Endothelial cell of umbilical vein (primary cell): Measurements from ENCODE around the gene NEDD9. TPM values are rescaled to one million over a fixed set of nuclear protein-coding genes. Genes with fewer than 3 reads are reported as not detected.

ENCODE experiments used
- BruUV-seq: library from RNA; stranded (reverse); fragments of 400-500 nt; replicated peaks from 2 replicates; lab custom pipeline; 2021; lab: Mats Ljungman, UMichigan
- CTCF ChIA-PET: fragments of 300-600, 350-600 bp; sonication (Branson Sonifier 250); formaldehyde crosslinking; loops from one replicate; lab custom pipeline; 2021; ENCODE audit warnings: antibody characterized with exemption, inconsistent platforms; lab: Charles Lee
- POLR2A ChIA-PET: fragments of 300-600, 350-600 bp; sonication (Branson Sonifier 250); formaldehyde crosslinking; loops from one replicate; lab custom pipeline; 2021; ENCODE audit warnings: antibody characterized with exemption, inconsistent platforms; lab: Charles Lee
- DNase-seq: peaks from one replicate; pipeline ENCODE4 v3.0.0-alpha.2; 2011; ENCODE audit warnings: low read depth, low spot score
- FAIRE-seq: peaks from 2 replicates; lab custom pipeline; 2011; peaks lifted over from hg19 to GRCh38; lab: Jason Lieb, UNC
- H2AFZ ChIP-seq: 2 replicates; pipeline ENCODE4 v1.6.0; 2012; ENCODE audit warnings: low read depth, low read length, control low read depth, inconsistent platforms
- H3K27ac ChIP-seq: 2 replicates; pipeline ENCODE4 v1.5.1; 2011; ENCODE audit warnings: low read depth, mild to moderate bottlenecking, control low read depth, low read length, moderate library complexity; ENCODE audit not compliant: insufficient read depth
- H3K27me3 ChIP-seq, 2 experiments: 2 replicates each; pipeline versions ENCODE4 v1.6.0 to v1.6.1; 2011; ENCODE audit warnings: low read length in 2 of 2, mixed read lengths in 1 of 2; ENCODE audit not compliant: control insufficient read depth in 2 of 2, insufficient read depth in 2 of 2
- H3K36me3 ChIP-seq, 2 experiments: 2 replicates in 1 of 2; 3 replicates in 1 of 2; pipeline ENCODE4 v1.5.1; 2011; ENCODE audit warnings: low read length in 2 of 2, mild to moderate bottlenecking in 1 of 2, moderate library complexity in 1 of 2; ENCODE audit not compliant: control insufficient read depth in 2 of 2, insufficient read depth in 2 of 2; ENCODE audit errors: extremely low read depth in 1 of 2
- H3K4me1 ChIP-seq: 3 replicates; pipeline ENCODE4 v1.5.1; 2011; ENCODE audit warnings: mild to moderate bottlenecking, low read length; ENCODE audit not compliant: control insufficient read depth, insufficient read depth; ENCODE audit errors: extremely low read depth
- H3K4me2 ChIP-seq: 2 replicates; pipeline ENCODE4 v1.6.1; 2011; ENCODE audit warnings: low read length, control low read depth, mixed read lengths; ENCODE audit not compliant: insufficient read depth
- H3K4me3 ChIP-seq, 3 experiments: fragments of 200-600 bp in 1 of 3; sonication (generic), shearing (Covaris generic) in 1 of 3; replicated peaks in 1 of 3; 2 replicates each; pipeline ENCODE4 v1.5.1; 2011 to 2016; ENCODE audit warnings: control low read depth in 3 of 3, low read length in 3 of 3, mild to moderate bottlenecking in 2 of 3, inconsistent platforms in 1 of 3, low read depth in 1 of 3, moderate library complexity in 1 of 3; ENCODE audit not compliant: insufficient read depth in 1 of 3
- H3K79me2 ChIP-seq: 2 replicates; pipeline ENCODE4 v1.6.0; 2012; ENCODE audit warnings: low read length, inconsistent platforms; ENCODE audit not compliant: control insufficient read depth, insufficient read depth
- H3K9ac ChIP-seq: replicated peaks from 2 replicates; pipeline ENCODE3; 2011; ENCODE audit warnings: low read length, control low read depth; ENCODE audit not compliant: insufficient read depth; ENCODE audit errors: extremely low read depth
- H3K9me1 ChIP-seq: replicated peaks from 3 replicates; pipeline ENCODE4 v1.6.0; 2011; ENCODE audit warnings: mild to moderate bottlenecking, low read length; ENCODE audit not compliant: control insufficient read depth, insufficient read depth; ENCODE audit errors: extremely low read depth
- H3K9me3 ChIP-seq: replicated peaks from 2 replicates; pipeline ENCODE4 v1.5.1; 2012; ENCODE audit warnings: low read length, inconsistent platforms; ENCODE audit not compliant: control insufficient read depth, insufficient read depth
- H4K20me1 ChIP-seq: replicated peaks from 2 replicates; pipeline ENCODE3; 2011; ENCODE audit warnings: mild to moderate bottlenecking, low read length; ENCODE audit not compliant: control insufficient read depth, insufficient read depth; ENCODE audit errors: extremely low read depth
- CTCF ChIP-seq, 2 donors: IDR thresholded peaks; 1 replicate in 1 of 2; 2 replicates in 1 of 2; pipeline ENCODE4 v1.5.1; 2011; ENCODE audit warnings: low read length in 2 of 2, mild to moderate bottlenecking in 2 of 2, moderate library complexity in 2 of 2, control low read depth in 1 of 2, inconsistent platforms in 1 of 2, low read depth in 1 of 2; ENCODE audit not compliant: insufficient read depth in 1 of 2; ENCODE audit errors: extremely low read depth in 1 of 2
- EZH2 ChIP-seq: IDR thresholded peaks from 2 replicates; pipeline ENCODE4 v1.6.1; 2012; ENCODE audit warnings: borderline replicate concordance, low read depth, mild to moderate bottlenecking, moderate library complexity, low read length, inconsistent platforms; ENCODE audit not compliant: severe bottlenecking
- FOS ChIP-seq: IDR thresholded peaks from 2 replicates; pipeline ENCODE4 v1.6.1; 2011; ENCODE audit warnings: mild to moderate bottlenecking, low read length, moderate library complexity, borderline replicate concordance; ENCODE audit not compliant: insufficient read depth
- GATA2 ChIP-seq: IDR thresholded peaks from 2 replicates; pipeline ENCODE4 v1.7.0; 2011; ENCODE audit warnings: low read depth, mild to moderate bottlenecking, moderate library complexity, mixed read lengths, low read length; ENCODE audit not compliant: insufficient read length, insufficient read depth
- JUN ChIP-seq: IDR thresholded peaks from 2 replicates; pipeline ENCODE4 v1.6.1; 2011; ENCODE audit warnings: borderline replicate concordance, low read depth; ENCODE audit not compliant: insufficient read length, insufficient read depth
- MAX ChIP-seq: IDR thresholded peaks from 2 replicates; pipeline ENCODE4 v1.6.1; 2011; ENCODE audit not compliant: insufficient read depth, insufficient read length
- MYC ChIP-seq: IDR thresholded peaks from one replicate; pipeline ENCODE4 v1.6.1; 2011; ENCODE audit warnings: mild to moderate bottlenecking, low read depth, low read length
- POLR2A ChIP-seq: IDR thresholded peaks from 2 replicates; pipeline ENCODE4 v1.6.1; 2012; ENCODE audit warnings: low read depth, mild to moderate bottlenecking, control low read depth, low read length
- POLR2AphosphoS5 ChIP-seq: IDR thresholded peaks from 2 replicates; pipeline ENCODE4 v1.6.1; 2012; ENCODE audit warnings: low read depth, mild to moderate bottlenecking, control low read depth, low read length, moderate library complexity; ENCODE audit not compliant: insufficient read depth
- dilution Hi-C: fragments of 300-500 bp; cut with MboI; formaldehyde crosslinking; loops from one replicate; pipeline ENCODE4 v1.15.0; 2019; ENCODE audit warnings: low sequenced_read_pairs; ENCODE audit not compliant: extremely low pct_ligation_motif_present
- intact Hi-C: fragments of 100-400 bp; cut with micrococcal nuclease; formaldehyde crosslinking; loops from one replicate; pipeline ENCODE4 v1.10.0; 2022
- polyA plus RNA-seq, 4 experiments: library from polyadenylated mRNA; depleted of rRNA in 3 of 4; stranded (reverse) in 3 of 4; unstranded in 1 of 4; fragments of >200 nt; gene quantifications; 2 replicates each; pipeline versions ENCODE4 v1.2.1 to v1.2.3, GENCODE V29; 2011 to 2012; ENCODE audit warnings: missing spikeins in 1 of 4
- total RNA-seq: library from RNA; stranded (reverse); gene quantifications from 2 replicates; pipeline ENCODE4 v1.2.3, GENCODE V29; 2021

The NEDD9 gene
- total and polyA plus RNA-seq, 2 donors (not counting 3 experiments of a cell fraction or from before 2014, with no cell fraction given): 55.2 to 61.0 TPM

GRCh38 chr6:11197175-11197536, 35.3 kb downstream of the NEDD9 start:
- no peak overlapping the region for H2AFZ ChIP-seq
- intact Hi-C loops: no loop called here
- FAIRE-seq (no peak), DNase-seq (peak; percentile 43)
- peaks cover 57% of the 10 kb centered on the region for H3K4me1 ChIP-seq
- CTCF ChIA-PET: interaction anchor here (1.1 to 2.8 kb wide), 3 partner anchors 10 to 121 kb away, joined by 3 to 6 read pairs (median 5); no protein-coding TSS in a partner anchor
- TF ChIP-seq GATA2 (no peak), EZH2 (no peak), POLR2AphosphoS5 (no peak), FOS (no peak), JUN (no peak), CTCF (IDR thresholded peaks at IDR 0.05; ENCODE audit: extremely low read depth in 1 of 2, insufficient read depth in 1 of 2, low read depth in 1 of 2, low read length in 2 of 2) (no peak), MAX (no peak), POLR2A (no peak), MYC (no peak)
- H3K9me1 ChIP-seq: no peaks in the 10 kb centered on the region
- POLR2A ChIA-PET: no interaction called here
- peak overlapping the region; percentile 37 for H3K27ac ChIP-seq
- H4K20me1 ChIP-seq: no peaks in the 10 kb centered on the region
- BruUV-seq: no TSS peak
- H3K4me2 ChIP-seq: no peak overlapping the region
- peaks cover 5 to 17% of the 10 kb centered on the region in 2 experiments for H3K36me3 ChIP-seq
- H3K4me3 ChIP-seq: no peak overlapping the region
- H3K9ac ChIP-seq: no peak overlapping the region
- peaks cover 22% of the 10 kb centered on the region for H3K79me2 ChIP-seq
- H3K9me3 ChIP-seq: no peaks in the 10 kb centered on the region
- H3K27me3 ChIP-seq: no peaks in the 10 kb centered on the region
- dilution Hi-C loops: no loop called here
